ENCODE results near the gene TBCA.
"Not testable (repeated sequence)": the region's sequence is repeated elsewhere in the genome, so short reads cannot be mapped to it uniquely, and the experiment has no call there.

TBCA gene

GRCh38 chr5:77771452-77771851, 4.7 kb downstream of the TBCA start:
- no peak for DNase-seq

GRCh38 chr5:77770293-77771005, 5.7 kb downstream of the TBCA start:
- DNase-seq: no peak

GRCh38 chr5:77768978-77769377, 7.2 kb downstream of the TBCA start:
- DNase-seq: no peak

- DNase-seq: no peak
These were observed 8.8 kb downstream of the TBCA start for GRCh38 chr5:77767301-77767700.

- no peak for DNase-seq
These were observed 14.5 kb downstream of the TBCA start for GRCh38 chr5:77761606-77762005.

GRCh38 chr5:77758141-77758938, 17.8 kb downstream of the TBCA start:
- DNase-seq: no peak

- DNase-seq: no peak
These were observed 24.7 kb downstream of the TBCA start for GRCh38 chr5:77751328-77752023.

- not testable (repeated sequence) for DNase-seq
These were observed 25.2 kb downstream of the TBCA start for GRCh38 chr5:77750928-77751327.

GRCh38 chr5:77748160-77748559, 28.0 kb downstream of the TBCA start:
- no peak for DNase-seq

GRCh38 chr5:77744116-77744515, 32.0 kb downstream of the TBCA start:
- DNase-seq: no peak

- DNase-seq: no peak
These were observed 33.0 kb downstream of the TBCA start for GRCh38 chr5:77743181-77743580.

GRCh38 chr5:77741608-77742007, 34.5 kb downstream of the TBCA start:
- DNase-seq: no peak

GRCh38 chr5:77734885-77735284, 41.3 kb downstream of the TBCA start:
- DNase-seq: no peak

- no peak for DNase-seq
These were observed 43.0 kb downstream of the TBCA start for GRCh38 chr5:77733130-77733529.

- DNase-seq: no peak
These were observed 48.9 kb downstream of the TBCA start for GRCh38 chr5:77727190-77727589.

- DNase-seq: no peak
These were observed 50.5 kb downstream of the TBCA start for GRCh38 chr5:77725616-77726015.

GRCh38 chr5:77724934-77725333, 51.2 kb downstream of the TBCA start:
- no peak for DNase-seq

- no peak for DNase-seq
These were observed 56.3 kb downstream of the TBCA start for GRCh38 chr5:77719666-77720363.

- no peak for DNase-seq
These were observed 57.1 kb downstream of the TBCA start for GRCh38 chr5:77718934-77719610.

- DNase-seq: no peak
These were observed 66.0 kb downstream of the TBCA start for GRCh38 chr5:77709993-77710685.

GRCh38 chr5:77709340-77709739, 66.8 kb downstream of the TBCA start:
- DNase-seq: no peak

- DNase-seq: no peak
These were observed 68.3 kb downstream of the TBCA start for GRCh38 chr5:77707791-77708190.
